Upper lobe of right lung (tissue), 1 donor: ENCODE results near the gene ATE1. TPM values are rescaled to one million over a fixed set of nuclear protein-coding genes. Genes with fewer than 3 reads are reported as not detected.
"Not testable (repeated sequence)": the region's sequence is repeated elsewhere in the genome, so short reads cannot be mapped to it uniquely, and the experiment has no call there.

ENCODE experiments used
- ATAC-seq: fragments of 200-7000 bp; cut with Tn5 transposase; one replicate; pipeline ENCODE4 v1.9.1; 2020; ENCODE audit warnings: mild to moderate bottlenecking, moderate library complexity
- DNase-seq: peaks from one replicate; pipeline ENCODE4 v3.0.0-alpha.2; 2020
- H3K27ac ChIP-seq: fragments of 200-600 bp; one replicate; pipeline ENCODE4 v1.8.0; 2022
- H3K27me3 ChIP-seq: fragments of 200-600 bp; one replicate; pipeline ENCODE4 v1.8.0; 2022; ENCODE audit warnings: mild to moderate bottlenecking
- H3K36me3 ChIP-seq: fragments of 200-600 bp; one replicate; pipeline ENCODE4 v1.8.0; 2022
- H3K4me1 ChIP-seq: fragments of 200-600 bp; one replicate; pipeline ENCODE4 v1.8.0; 2022
- H3K4me3 ChIP-seq: fragments of 200-600 bp; one replicate; pipeline ENCODE4 v1.8.0; 2022; ENCODE audit warnings: mild to moderate bottlenecking
- H3K9me3 ChIP-seq: fragments of 200-600 bp; one replicate; pipeline ENCODE4 v1.8.0; 2022
- CTCF ChIP-seq: fragments of 200-600 bp; IDR thresholded peaks from one replicate; pipeline ENCODE4 v1.8.0; 2022; ENCODE audit warnings: antibody characterized with exemption
- intact Hi-C: fragments of 100-400 bp; cut with DNase I; formaldehyde crosslinking; loops from one replicate; pipeline ENCODE4 v1.11.0; 2022
- total RNA-seq: library from RNA; stranded (reverse); fragmentation: NEBNext Ultra II Directional; extraction: Animal tissue kit (Norgen Biotek cat#: 25700); gene quantifications from one replicate; pipeline ENCODE4 v1.2.1, GENCODE V29; 2021
- donor health status: DM: no; HTN: yes; CAD: no; lungs with severe emphysema.

The ATE1 gene
- total RNA-seq, 1 donor from 2014 or later: 26.6 TPM

GRCh38 chr10:121700416-121700815, 227.4 kb downstream of the ATE1 start:
- no peaks in the 10 kb centered on the region for H3K36me3 ChIP-seq
- H3K4me3 ChIP-seq: no peak overlapping the region
- H3K27ac ChIP-seq: no peak overlapping the region
- H3K4me1 ChIP-seq: no peaks in the 10 kb centered on the region
- TF ChIP-seq CTCF: no peak
- H3K9me3 ChIP-seq: no peaks in the 10 kb centered on the region
- no peak for ATAC-seq
- DNase-seq: no peak
- intact Hi-C loops: no loop called here
- no peaks in the 10 kb centered on the region for H3K27me3 ChIP-seq

- not testable (repeated sequence) for H3K4me3 ChIP-seq, H3K9me3 ChIP-seq, H3K27me3 ChIP-seq
Observed at GRCh38 chr10:121699703-121700102, 228.1 kb downstream of the ATE1 start.

GRCh38 chr10:121698902-121699301, 228.9 kb downstream of the ATE1 start:
- H3K4me1 ChIP-seq: no peaks in the 10 kb centered on the region
- no peak overlapping the region for H3K4me3 ChIP-seq
- intact Hi-C loops: no loop called here
- H3K9me3 ChIP-seq: no peaks in the 10 kb centered on the region
- no peak overlapping the region for H3K27ac ChIP-seq
- no peak for DNase-seq
- no peaks in the 10 kb centered on the region for H3K27me3 ChIP-seq
- H3K36me3 ChIP-seq: no peaks in the 10 kb centered on the region
- no peak for TF ChIP-seq CTCF
- ATAC-seq: no peak

More at GRCh38 chr10:121699703-121700102, 228.1 kb downstream of the ATE1 start:
- H3K27ac ChIP-seq, intact Hi-C loops, H3K36me3 ChIP-seq, H3K4me1 ChIP-seq, ATAC-seq, DNase-seq: not testable (repeated sequence)

DNA sequence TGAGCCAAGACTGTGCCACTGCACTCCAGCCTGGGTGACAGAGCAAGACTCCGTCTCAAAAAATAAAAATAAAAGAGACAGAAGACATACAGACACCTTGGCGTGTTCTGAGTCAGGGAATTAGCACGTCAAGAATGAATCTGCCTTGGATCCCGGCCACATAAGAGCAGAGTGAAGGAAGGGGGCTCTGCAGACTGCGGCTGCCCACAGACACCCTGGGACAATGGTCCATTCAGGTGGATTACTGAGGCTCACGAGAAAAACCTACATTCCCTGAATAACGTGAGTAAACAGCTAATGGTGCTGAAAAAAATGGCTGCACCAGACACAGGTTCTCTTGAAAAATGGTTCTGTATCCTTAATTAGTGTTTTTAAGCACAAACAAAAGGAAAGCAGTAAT, 229.5 kb downstream of the ATE1 start:
- H3K36me3 ChIP-seq: no peaks in the 10 kb centered on the region
- DNase-seq (no peak), ATAC-seq (no peak)
- H3K4me3 ChIP-seq: no peak overlapping the region
- H3K27me3 ChIP-seq: no peaks in the 10 kb centered on the region
- TF ChIP-seq CTCF: no peak
- H3K9me3 ChIP-seq: no peaks in the 10 kb centered on the region
- no peaks in the 10 kb centered on the region for H3K4me1 ChIP-seq
- intact Hi-C loops: no loop called here
- no peak overlapping the region for H3K27ac ChIP-seq

DNA sequence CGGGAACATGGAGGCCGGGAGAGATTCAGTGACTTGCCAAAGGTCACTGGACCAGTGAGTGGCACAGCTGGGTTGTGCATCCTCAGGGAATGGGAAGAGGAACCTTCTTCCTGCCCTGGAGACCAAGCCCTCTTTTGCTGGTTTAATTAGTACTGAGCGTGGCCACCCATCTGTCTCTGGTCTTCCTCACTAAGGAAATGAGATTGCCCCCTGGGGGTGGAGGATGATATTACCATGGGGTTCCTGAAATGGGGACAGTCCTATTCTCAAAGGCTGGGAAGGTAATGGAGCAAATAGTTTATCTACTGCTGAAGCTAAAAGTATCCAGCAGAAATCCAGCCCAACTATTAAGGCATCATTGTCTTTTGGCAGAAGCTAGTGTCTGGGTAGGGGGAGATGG, 231.0 kb downstream of the ATE1 start:
- ATAC-seq (peak; percentile 60), DNase-seq (no peak)
- Histone ChIP-seq H3K4me3 (no peak overlapping the region), H3K36me3 (no peaks in the 10 kb centered on the region), H3K4me1 (no peaks in the 10 kb centered on the region), H3K9me3 (no peaks in the 10 kb centered on the region), H3K27me3 (no peaks in the 10 kb centered on the region), H3K27ac (no peak overlapping the region)
- TF ChIP-seq CTCF: peak; percentile 40
- intact Hi-C loops: no loop called here

DNA sequence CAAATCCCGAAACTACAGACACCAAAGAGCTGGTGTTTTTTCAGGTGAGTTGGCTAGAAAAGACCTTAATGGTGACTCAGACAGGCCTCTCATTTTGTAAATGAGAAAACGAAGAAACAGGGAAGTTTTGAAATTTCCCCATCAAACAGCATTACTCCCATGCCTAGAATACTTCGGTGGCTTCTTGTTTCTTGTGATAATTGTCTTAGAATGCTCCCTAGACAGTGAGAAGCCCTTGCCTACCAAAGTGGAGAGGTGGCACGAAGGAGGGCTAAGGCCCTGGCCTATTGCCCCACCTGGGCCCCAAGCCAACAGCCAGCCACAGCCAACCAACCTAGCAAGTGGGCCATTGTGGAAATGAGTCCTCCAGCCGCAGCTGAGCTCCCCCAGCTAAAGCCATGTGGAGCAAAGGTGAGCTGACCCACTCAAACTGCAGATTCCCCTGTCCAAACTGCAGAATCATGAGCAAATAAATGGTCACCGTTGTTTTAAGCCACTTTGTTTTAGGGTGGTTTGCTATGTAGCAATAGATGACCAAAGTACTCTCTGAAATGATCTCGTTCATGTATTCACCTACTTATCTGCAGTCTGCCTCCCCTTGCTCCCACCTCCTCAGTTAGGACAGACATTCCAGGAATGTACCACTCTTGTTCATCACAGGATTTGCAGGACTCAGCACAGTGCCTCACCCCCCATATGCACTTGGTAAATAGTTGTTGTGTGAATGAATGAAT, 231.9 kb downstream of the ATE1 start:
- H3K9me3 ChIP-seq: no peaks in the 10 kb centered on the region
- no peak for TF ChIP-seq CTCF
- intact Hi-C loops: no loop called here
- no peaks in the 10 kb centered on the region for H3K27me3 ChIP-seq
- ATAC-seq (no peak), DNase-seq (no peak)
- no peaks in the 10 kb centered on the region for H3K4me1 ChIP-seq
- H3K27ac ChIP-seq: no peak overlapping the region
- H3K36me3 ChIP-seq: no peaks in the 10 kb centered on the region
- H3K4me3 ChIP-seq: no peak overlapping the region
